HG02884 (cell line): ENCODE results near the gene GPR183.
A peak's percentile ranks its signal among the peaks of the same experiment; 100 is the strongest.

Source experiments
- ATAC-seq: cut with Tn5 transposase; IDR thresholded peaks from one replicate; pipeline ENCODE4 v1.9.1; 2021; ENCODE audit warnings: mild to moderate bottlenecking, moderate library complexity; ENCODE audit not compliant: unreplicated experiment

Gene GPR183

GRCh38 chr13:99313501-99313900, 6.3 kb upstream of the GPR183 start:
- ATAC-seq, result no peak

- ATAC-seq, result no peak
These were observed 5.3 kb upstream of the GPR183 start for GRCh38 chr13:99312493-99312883.

- no peak for ATAC-seq
These were observed 4.7 kb upstream of the GPR183 start for GRCh38 chr13:99311748-99312492.

- ATAC-seq, result no peak
These were observed 3.9 kb upstream of the GPR183 start for GRCh38 chr13:99311137-99311536.

GRCh38 chr13:99310382-99311031, 3.3 kb upstream of the GPR183 start:
- peak; percentile 51 for ATAC-seq

GRCh38 chr13:99308471-99309087, 1.4 kb upstream of the GPR183 start:
- ATAC-seq, result no peak

GRCh38 chr13:99307648-99308339, 595 bp upstream of the GPR183 start:
- peak; percentile 36 for ATAC-seq

GRCh38 chr13:99305566-99305965, 1.6 kb downstream of the GPR183 start:
- ATAC-seq, result no peak

GRCh38 chr13:99305158-99305557, 2.0 kb downstream of the GPR183 start:
- ATAC-seq, result no peak

GRCh38 chr13:99304541-99304940, 2.7 kb downstream of the GPR183 start:
- ATAC-seq, result no peak

- no peak for ATAC-seq
These were observed 3.2 kb downstream of the GPR183 start for GRCh38 chr13:99303863-99304521.

GRCh38 chr13:99302637-99303505, 4.3 kb downstream of the GPR183 start:
- ATAC-seq, result no peak

- ATAC-seq, result no peak
These were observed 5.1 kb downstream of the GPR183 start for GRCh38 chr13:99301913-99302636.

- ATAC-seq, result no peak
These were observed 6.0 kb downstream of the GPR183 start for GRCh38 chr13:99301056-99301838.

GRCh38 chr13:99299920-99300341, 7.3 kb downstream of the GPR183 start:
- no peak for ATAC-seq

GRCh38 chr13:99299256-99299919, 7.8 kb downstream of the GPR183 start:
- ATAC-seq, result no peak

GRCh38 chr13:99298056-99298455, 9.1 kb downstream of the GPR183 start:
- no peak for ATAC-seq

GRCh38 chr13:99297331-99297730, 9.9 kb downstream of the GPR183 start:
- no peak for ATAC-seq
